GM12878 (cell line): Measurements from ENCODE around the gene SORCS1.

Experiments
- CBX3 ChIP-seq: fragments of 200-600 bp; sonication (generic); IDR thresholded peaks from 2 replicates; pipeline ENCODE4 v1.6.1; 2016; ENCODE audit warnings: low read depth, borderline replicate concordance
- CHD2 ChIP-seq: IDR thresholded peaks from 2 replicates; pipeline ENCODE4 v1.6.1; 2011; ENCODE audit warnings: low read depth, low read length, improper control_type of control experiment, borderline replicate concordance
- CREB1 ChIP-seq: IDR thresholded peaks from 2 replicates; pipeline ENCODE4 v1.6.1; 2012; ENCODE audit warnings: low read depth, mild to moderate bottlenecking, inconsistent platforms
- POLR2A ChIP-seq: IDR thresholded peaks from 2 replicates; pipeline ENCODE4 v1.6.1; 2011; ENCODE audit warnings: low read depth, mild to moderate bottlenecking, low read length
- TBL1XR1 ChIP-seq: IDR thresholded peaks from 2 replicates; pipeline ENCODE4 v1.6.1; 2012; ENCODE audit warnings: low read depth, low read length, improper control_type of control experiment
- TCF12 ChIP-seq: IDR thresholded peaks from 2 replicates; pipeline ENCODE4 v1.6.1; 2011; ENCODE audit warnings: low read depth, mild to moderate bottlenecking, low read length
- TF ChIP-seq, protein P1 (sequence below), 3 experiments: IDR thresholded peaks in 2 of 3; conservative IDR thresholded peaks in 1 of 3; 2 replicates each; pipeline ENCODE4 v1.5.1; 2011; ENCODE audit warnings: low read depth in 3 of 3, low read length in 3 of 3, mild to moderate bottlenecking in 3 of 3, control low read depth in 2 of 3, moderate library complexity in 2 of 3, inconsistent platforms in 1 of 3, mixed read lengths in 1 of 3; ENCODE audit not compliant: control insufficient read depth in 2 of 3, insufficient read depth in 1 of 3; ENCODE audit errors: extremely low read depth in 1 of 3
- TF ChIP-seq, protein P2 (sequence below): IDR thresholded peaks from 2 replicates; pipeline ENCODE4 v1.6.1; 2011; ENCODE audit warnings: borderline replicate concordance, low read depth, mild to moderate bottlenecking, moderate library complexity, low read length; ENCODE audit not compliant: insufficient read depth, poor library complexity, severe bottlenecking

DNA sequence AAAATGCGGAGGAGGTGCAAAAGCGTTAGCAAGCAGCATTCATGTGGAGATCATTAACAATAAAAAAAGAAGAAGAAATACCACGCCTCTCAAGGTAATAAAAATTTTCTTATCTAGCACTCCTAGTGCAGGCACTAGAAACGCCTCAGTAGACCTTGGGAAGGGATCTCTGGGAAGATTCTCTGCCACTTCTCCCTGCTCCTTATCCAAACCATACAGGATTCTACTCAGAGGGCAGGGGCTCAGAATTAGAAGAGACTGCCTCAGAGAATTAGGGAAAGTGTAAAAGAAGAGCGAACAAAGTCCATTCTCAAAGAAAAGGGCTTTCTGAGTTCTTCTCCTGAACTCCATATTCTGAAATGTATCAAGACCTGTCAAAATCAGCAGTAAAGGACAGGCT is 413.4 kb downstream of the SORCS1 start:
- no peak for TF ChIP-seq TBL1XR1
- TF ChIP-seq, protein P1, sequence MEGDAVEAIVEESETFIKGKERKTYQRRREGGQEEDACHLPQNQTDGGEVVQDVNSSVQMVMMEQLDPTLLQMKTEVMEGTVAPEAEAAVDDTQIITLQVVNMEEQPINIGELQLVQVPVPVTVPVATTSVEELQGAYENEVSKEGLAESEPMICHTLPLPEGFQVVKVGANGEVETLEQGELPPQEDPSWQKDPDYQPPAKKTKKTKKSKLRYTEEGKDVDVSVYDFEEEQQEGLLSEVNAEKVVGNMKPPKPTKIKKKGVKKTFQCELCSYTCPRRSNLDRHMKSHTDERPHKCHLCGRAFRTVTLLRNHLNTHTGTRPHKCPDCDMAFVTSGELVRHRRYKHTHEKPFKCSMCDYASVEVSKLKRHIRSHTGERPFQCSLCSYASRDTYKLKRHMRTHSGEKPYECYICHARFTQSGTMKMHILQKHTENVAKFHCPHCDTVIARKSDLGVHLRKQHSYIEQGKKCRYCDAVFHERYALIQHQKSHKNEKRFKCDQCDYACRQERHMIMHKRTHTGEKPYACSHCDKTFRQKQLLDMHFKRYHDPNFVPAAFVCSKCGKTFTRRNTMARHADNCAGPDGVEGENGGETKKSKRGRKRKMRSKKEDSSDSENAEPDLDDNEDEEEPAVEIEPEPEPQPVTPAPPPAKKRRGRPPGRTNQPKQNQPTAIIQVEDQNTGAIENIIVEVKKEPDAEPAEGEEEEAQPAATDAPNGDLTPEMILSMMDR (IDR thresholded peaks at IDR 0.05 in 2 of 3, conservative IDR thresholded peaks at IDR 0.05 in 1 of 3; ENCODE audit: control insufficient read depth in 2 of 3, extremely low read depth in 1 of 3, insufficient read depth in 1 of 3, low read depth in 3 of 3, low read length in 3 of 3), result no peak
- TF ChIP-seq POLR2A, result no peak
- no peak for TF ChIP-seq CHD2
- TF ChIP-seq TCF12, result no peak
- TF ChIP-seq CBX3, result no peak
- no peak for TF ChIP-seq CREB1
- TF ChIP-seq, protein P2, sequence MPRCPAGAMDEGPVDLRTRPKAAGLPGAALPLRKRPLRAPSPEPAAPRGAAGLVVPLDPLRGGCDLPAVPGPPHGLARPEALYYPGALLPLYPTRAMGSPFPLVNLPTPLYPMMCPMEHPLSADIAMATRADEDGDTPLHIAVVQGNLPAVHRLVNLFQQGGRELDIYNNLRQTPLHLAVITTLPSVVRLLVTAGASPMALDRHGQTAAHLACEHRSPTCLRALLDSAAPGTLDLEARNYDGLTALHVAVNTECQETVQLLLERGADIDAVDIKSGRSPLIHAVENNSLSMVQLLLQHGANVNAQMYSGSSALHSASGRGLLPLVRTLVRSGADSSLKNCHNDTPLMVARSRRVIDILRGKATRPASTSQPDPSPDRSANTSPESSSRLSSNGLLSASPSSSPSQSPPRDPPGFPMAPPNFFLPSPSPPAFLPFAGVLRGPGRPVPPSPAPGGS, result no peak
